ENCODE measurements around the gene AXIN1. TPM values are rescaled to one million over a fixed set of nuclear protein-coding genes. Genes with fewer than 3 reads are reported as not detected.

AXIN1 gene
- total and polyA plus RNA-seq, 9 of the 15 experiments (the other 6 are each of a cell fraction or from before 2014, with no cell fraction given): 0.42 to 58.0 (median 25.9) TPM

DNA sequence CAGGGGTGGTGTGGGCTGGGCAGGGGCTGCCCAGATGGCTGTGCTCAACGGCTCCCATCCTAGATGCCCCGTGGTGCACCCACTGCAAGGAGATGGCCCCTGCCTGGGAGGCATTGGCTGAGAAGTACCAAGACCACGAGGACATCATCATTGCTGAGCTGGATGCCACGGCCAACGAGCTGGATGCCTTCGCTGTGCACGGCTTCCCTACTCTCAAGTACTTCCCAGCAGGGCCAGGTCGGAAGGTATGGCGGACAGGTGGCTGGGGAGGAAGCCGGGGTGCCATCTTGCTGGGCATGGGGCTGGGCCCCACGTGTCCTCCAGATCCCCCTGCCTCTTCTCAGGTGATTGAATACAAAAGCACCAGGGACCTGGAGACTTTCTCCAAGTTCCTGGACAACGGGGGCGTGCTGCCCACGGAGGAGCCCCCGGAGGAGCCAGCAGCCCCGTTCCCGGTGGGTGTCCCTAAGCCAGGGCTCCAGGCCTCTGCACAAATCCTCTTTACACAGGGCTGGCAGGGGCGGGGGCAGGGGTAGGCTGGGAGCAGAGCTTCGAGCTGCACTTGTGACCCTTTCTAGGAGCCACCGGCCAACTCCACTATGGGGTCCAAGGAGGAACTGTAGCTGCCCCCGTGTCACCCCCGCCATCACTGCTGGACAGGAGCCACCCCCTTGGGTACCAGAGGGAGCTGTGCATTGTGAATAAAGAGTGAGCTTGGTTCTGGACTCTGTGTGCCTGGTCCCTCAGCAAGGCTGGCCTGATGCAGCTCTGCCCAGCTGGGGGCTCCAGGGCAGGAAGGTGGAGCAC, 65.8 kb downstream of the AXIN1 start:
- ATAC-seq (no peak), FAIRE-seq (no peak), DNase-seq (ENCODE audit: extremely low read depth in 1 of 4, low spot score in 3 of 4) (no peak)
- in situ Hi-C loops (cut with MboI) (no loop called here), intact Hi-C loops (cut with micrococcal nuclease) (no loop called here)
- Histone ChIP-seq H3K9me3 (replicated peaks; ENCODE audit: control insufficient read depth, insufficient read depth, low read depth, low read length) (no peaks in the 10 kb centered on the region), H2AFZ (ENCODE audit: low read depth, low read length) (no peak overlapping the region), H3K79me2 (ENCODE audit: control insufficient read depth, insufficient read depth, low read length) (no peaks in the 10 kb centered on the region), H3K4me1 (replicated peaks in 1 of 2; ENCODE audit: control insufficient read depth in 2 of 2, insufficient read depth in 2 of 2, low read length in 2 of 2) (peaks cover 0 to 55% of the 10 kb centered on the region in 2 experiments; a peak in 2 of 5 replicates), H3K4me2 (ENCODE audit: insufficient read depth, low read length) (no peak overlapping the region), H3K9me1 (ENCODE audit: control insufficient read depth, insufficient read depth, low read length) (no peaks in the 10 kb centered on the region), H3K27me3 (ENCODE audit: control insufficient read depth in 2 of 2, insufficient read depth in 2 of 2, low read length in 2 of 2) (no peaks in the 10 kb centered on the region), H3K27ac (ENCODE audit: extremely low read depth, low read depth, low read length) (no peak overlapping the region), H3K36me3 (ENCODE audit: control insufficient read depth, insufficient read depth, low read length) (peaks cover 50% of the 10 kb centered on the region; the same call in 1 of the 3 replicates), H4K20me1 (replicated peaks; ENCODE audit: control insufficient read depth, insufficient read depth, low read length) (no peaks in the 10 kb centered on the region), H3K9ac (ENCODE audit: insufficient read depth in 1 of 2, low read depth in 2 of 2, low read length in 2 of 2) (no peak overlapping the region), H3K4me3 (no peak overlapping the region)
- TF ChIP-seq RBM22 (IDR thresholded peaks at IDR 0.05; ENCODE audit: low read depth, low read length, poor library complexity, severe bottlenecking): peak; percentile 33
- TF ChIP-seq CBX1 (IDR thresholded peaks at IDR 0.05; ENCODE audit: low read depth): no peak
- ChIA-PET POLR2A (interaction anchor here (0.5 kb wide), 1 partner anchor 231 kb away, joined by 3 read pairs; no protein-coding TSS in a partner anchor), CTCF (ENCODE audit: low intra/inter-chr PET ratio) (no interaction called here)
- no TSS peak for BruUV-seq (replicated peaks)
- 87% methylated on average over 17 of the region's 22 CpGs for WGBS (ENCODE audit: insufficient coverage, low coverage, missing lambda C conversion rate)

Data from K562 (cell line).